Effector CD8-positive, alpha-beta T cell (primary cell): ENCODE data around the gene ASPDH.

Experiments
- DNase-seq: peaks from one replicate; lab custom pipeline; 2025; lab: John Stamatoyannopoulos, UW

Gene ASPDH

GRCh38 chr19:50496189-50497021 is 17.3 kb downstream of the ASPDH start:
- no peak for DNase-seq

GRCh38 chr19:50495020-50495531 is 18.6 kb downstream of the ASPDH start:
- DNase-seq = no peak

GRCh38 chr19:50494186-50495019 is 19.3 kb downstream of the ASPDH start:
- DNase-seq = no peak

GRCh38 chr19:50493171-50493570 is 20.5 kb downstream of the ASPDH start:
- DNase-seq = no peak

GRCh38 chr19:50492303-50493052 is 21.2 kb downstream of the ASPDH start:
- DNase-seq = no peak

- no peak for DNase-seq
These were observed 22.7 kb downstream of the ASPDH start for GRCh38 chr19:50490991-50491472.

- DNase-seq = no peak
These were observed 23.3 kb downstream of the ASPDH start for GRCh38 chr19:50490411-50490811.

GRCh38 chr19:50489461-50490011 is 24.2 kb downstream of the ASPDH start:
- no peak for DNase-seq

GRCh38 chr19:50488389-50489194 is 25.1 kb downstream of the ASPDH start:
- no peak for DNase-seq

GRCh38 chr19:50486823-50487515 is 26.7 kb downstream of the ASPDH start:
- DNase-seq = peak; percentile 34

GRCh38 chr19:50485284-50485955 is 28.3 kb downstream of the ASPDH start:
- DNase-seq = no peak

GRCh38 chr19:50482916-50483315 is 30.8 kb downstream of the ASPDH start:
- no peak for DNase-seq

- DNase-seq = no peak
These were observed 31.4 kb downstream of the ASPDH start for GRCh38 chr19:50482271-50482855.

- no peak for DNase-seq
These were observed 32.2 kb downstream of the ASPDH start for GRCh38 chr19:50481351-50482149.

- no peak for DNase-seq
These were observed 33.2 kb downstream of the ASPDH start for GRCh38 chr19:50480281-50481111.

GRCh38 chr19:50479761-50480251 is 33.9 kb downstream of the ASPDH start:
- no peak for DNase-seq
